M059J (cell line): ENCODE results near the gene RASAL2. TPM values are rescaled to one million over a fixed set of nuclear protein-coding genes. Genes with fewer than 3 reads are reported as not detected.
A peak's percentile ranks its signal among the peaks of the same experiment; 100 is the strongest.

Experiments
- DNase-seq: peaks from one replicate; pipeline ENCODE4 v3.0.0-alpha.2; 2012; ENCODE audit warnings: low read depth
- total RNA-seq: library from RNA; depleted of rRNA; stranded (reverse); fragments of >200 nt; shearing (Covaris generic); gene quantifications from 2 replicates; pipeline ENCODE4 v1.2.3, GENCODE V29; 2014; rRNA removed

RASAL2 gene
- 9.7 and 14.8 TPM in 2 replicates for total RNA-seq

DNA sequence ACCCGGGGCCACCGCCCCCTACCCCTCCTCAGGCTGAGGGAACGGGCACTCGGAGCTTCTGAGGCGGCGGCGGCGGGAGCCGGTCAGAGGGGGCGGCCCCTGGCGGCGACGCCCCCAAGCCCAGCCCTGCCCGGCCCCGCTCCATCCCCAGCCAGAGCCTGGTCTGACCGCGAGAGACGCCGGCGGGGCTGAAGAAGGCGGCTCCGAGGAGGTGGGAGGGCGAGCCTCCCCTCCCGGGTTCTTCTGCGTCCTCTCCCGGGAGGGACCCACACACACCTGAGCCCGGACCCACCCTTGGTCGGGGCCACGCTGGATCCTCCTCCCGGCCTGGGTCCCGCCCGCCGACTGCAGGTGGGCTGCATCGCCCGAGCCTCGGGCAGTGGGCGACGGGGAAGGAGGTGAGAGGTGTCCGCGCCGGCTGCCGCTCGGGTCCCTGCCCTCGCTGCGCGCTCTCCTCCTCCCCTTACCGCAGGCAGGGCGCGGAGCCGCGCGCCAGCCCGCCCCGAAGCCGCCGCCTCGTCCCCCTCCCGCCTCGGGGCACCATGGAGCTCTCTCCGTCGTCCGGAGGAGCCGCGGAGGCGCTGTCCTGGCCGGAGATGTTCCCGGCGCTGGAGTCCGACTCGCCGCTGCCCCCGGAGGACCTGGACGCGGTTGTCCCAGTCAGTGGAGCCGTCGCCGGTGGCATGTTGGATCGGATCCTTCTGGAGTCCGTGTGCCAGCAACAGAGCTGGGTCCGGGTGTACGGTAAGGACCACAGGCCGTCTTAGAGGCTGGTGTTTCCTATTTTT lies at the start of gene RASAL2:
TSS of gene RASAL2 (plus strand) at position 154 of the 788 bp plus-strand sequence. CDS start at position 543, 389 bp downstream.
- peak; percentile 74 for DNase-seq

DNA sequence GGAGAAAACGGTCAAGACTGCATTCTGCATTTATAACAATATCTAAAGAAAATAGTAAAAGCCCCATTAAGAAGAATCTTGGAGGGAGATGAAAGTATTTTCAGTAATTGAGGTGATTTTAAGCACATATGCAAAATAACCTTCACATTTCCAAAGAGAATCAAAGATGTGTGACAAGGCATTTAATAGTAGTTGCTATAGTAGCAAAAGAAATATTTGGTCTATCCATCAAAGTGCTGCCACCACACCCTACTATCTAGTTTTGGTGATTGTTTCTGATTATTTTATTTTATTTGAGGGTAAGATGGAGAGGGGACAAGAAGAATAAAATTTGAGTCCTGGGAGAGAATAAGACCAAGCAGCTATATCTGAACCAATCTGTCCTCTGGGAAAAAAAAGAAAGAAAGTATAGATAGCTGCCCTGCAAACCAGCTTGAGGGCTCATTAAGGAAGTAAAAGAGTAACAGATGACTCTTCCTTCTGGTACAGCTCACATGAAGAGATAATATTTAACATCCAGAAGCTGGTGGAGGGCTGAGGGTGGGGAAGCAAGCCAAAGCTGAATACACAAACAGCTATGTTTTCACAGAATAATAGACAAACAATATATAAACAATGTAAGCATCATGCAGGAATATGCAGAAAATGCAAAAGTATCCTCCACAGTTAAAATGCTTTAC lies 47.2 kb upstream of the RASAL2 start:
- DNase-seq: no peak

GRCh38 chr1:178047403-178048093 lies 46.4 kb upstream of the RASAL2 start:
- no peak for DNase-seq

DNA sequence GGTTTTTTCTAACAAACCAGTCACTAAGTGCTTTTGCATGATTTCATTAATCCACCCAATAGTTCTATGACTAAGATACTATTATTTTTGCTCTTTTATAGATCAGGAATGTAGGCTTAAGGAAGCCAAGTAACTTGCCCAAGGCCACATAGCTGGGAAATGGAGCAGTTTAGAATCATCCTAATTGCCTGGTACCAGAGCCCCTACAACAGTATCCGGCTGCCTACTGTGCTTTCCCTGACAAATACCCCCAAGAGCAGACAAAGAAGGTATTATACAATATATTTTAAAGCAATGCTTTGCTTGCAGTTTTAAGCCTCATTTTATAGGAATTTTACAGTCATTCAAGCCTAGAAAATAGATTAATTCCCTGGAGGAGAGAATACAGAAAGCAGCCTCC lies 45.5 kb upstream of the RASAL2 start:
- DNase-seq: no peak

DNA sequence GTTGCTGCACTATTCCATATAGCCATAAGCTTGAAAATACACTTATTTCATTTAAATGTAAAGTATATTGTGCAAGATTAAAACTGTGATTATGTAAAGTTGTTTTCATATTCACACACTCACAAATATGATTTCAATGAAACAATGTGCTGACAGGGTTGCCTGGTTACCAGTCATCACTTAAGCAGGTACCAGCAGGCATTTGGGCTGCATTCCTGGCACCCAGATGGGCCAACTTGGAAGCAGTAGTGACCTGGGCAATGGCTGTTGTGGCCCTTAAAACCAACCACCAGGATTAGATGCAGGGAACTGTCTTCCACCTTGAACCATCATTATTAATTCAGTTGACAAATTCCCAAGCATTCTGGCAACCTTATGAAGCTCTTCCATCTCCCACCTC lies 45.0 kb upstream of the RASAL2 start:
- no peak for DNase-seq

DNA sequence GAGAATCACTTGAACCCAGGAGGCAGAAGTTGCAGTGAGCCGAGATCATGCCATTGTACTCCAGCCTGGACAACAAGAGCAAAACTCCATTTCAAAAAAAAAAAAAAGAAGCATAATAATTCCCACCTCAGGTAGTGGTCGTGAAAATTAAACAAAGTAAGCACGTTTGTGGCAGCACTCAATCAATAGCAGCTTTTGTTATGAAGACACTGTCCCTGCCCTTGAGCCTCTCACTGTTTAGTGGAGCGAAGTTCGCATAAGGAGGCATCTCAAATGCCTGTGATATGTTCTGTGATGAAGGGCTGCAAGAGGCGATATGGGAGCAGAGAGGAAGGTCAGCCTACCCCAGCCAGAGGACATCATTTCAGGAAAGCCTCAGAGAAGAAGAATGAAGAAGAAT lies 43.8 kb upstream of the RASAL2 start:
- DNase-seq: no peak

GRCh38 chr1:178051071-178051470 lies 42.8 kb upstream of the RASAL2 start:
- DNase-seq: no peak

DNA sequence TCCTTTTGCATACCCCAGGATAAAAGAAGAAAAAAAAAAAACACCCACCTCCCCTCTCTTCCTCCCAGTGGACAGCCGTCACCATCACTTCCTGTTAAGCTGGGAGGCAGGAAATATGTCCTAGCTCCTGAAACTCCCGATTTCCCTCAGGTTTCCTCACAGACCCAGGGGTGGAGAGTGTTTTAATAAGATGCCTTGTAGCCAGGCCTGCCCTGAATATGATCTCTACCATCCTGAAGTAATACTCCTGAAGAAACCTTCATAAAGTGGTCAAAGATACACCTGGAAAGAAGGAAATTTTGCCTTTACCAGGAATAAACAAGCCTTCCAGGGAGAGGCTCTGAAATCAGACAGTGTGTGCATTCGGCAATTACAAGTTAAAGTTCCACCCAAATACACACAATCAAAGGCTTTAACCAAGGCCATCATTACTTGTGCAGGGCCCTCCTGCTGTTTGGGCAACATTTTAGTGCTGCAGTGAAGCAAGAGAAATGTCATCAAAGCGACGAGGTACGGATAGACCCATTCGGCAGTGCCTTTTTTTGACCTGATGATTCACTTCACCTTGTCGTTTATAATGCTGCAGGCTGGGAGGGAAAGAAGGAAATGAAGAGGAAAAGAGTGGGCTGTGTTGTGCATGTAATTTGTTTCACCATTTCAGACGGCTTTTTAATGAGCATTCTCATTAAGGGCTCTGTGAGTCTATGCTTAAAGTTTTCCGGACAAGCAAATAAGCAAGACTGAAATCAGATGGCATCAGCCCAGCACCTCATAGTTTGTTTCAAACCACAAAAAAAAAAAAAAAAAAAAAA lies 41.0 kb upstream of the RASAL2 start:
- peak; percentile 59 for DNase-seq

DNA sequence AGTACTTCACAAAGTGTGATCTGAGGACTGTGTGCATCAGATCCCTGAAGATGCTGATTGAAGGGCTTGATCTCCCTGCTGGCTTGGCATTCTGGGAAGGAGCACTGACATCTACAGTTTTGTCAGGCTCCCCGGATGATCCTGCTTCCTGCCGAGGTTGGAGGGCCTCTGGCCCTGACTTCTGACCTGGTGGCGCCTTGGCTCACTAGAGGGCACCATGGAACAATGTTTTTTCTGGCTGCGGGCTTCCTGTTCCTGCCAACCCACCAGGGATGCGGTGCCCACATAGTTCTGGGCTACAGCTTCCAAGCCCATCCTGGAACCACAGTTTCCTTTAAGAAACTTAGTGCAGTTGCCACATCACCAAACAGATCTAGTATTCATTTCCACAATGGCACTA lies 38.8 kb upstream of the RASAL2 start:
- DNase-seq: peak; percentile 68

- DNase-seq: peak; percentile 68
Observed at GRCh38 chr1:178055779-178056471, 38.0 kb upstream of the RASAL2 start.

DNA sequence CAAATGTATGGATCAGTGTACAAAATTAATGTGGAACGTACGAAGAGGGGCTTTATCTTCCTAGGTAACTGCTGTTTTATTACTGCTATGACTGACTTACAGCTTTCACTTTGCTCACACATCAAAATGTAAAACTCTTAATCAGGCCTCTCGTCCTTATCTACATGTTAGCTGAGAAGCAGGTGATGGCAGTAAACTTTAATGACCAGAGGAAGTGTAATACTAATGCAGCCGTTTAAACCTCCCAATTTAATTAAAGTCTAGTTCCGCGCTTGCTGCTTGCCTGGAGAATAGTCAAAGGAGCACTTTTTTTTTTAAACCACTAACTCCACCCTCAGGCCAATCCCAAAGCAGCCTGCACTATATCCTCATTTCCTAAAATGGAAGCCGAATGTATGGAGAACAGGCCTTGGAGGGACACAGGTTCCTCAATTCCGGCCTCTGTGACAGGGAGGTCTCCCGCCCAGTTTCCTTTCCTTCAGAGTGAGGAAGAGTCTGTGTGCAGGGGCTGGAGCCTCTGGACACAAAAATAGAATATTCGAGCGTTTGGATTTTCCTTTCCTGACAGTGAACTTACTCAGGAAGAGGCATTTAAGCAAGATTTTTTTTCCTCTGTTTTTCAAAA lies 36.7 kb upstream of the RASAL2 start:
- DNase-seq: no peak

DNA sequence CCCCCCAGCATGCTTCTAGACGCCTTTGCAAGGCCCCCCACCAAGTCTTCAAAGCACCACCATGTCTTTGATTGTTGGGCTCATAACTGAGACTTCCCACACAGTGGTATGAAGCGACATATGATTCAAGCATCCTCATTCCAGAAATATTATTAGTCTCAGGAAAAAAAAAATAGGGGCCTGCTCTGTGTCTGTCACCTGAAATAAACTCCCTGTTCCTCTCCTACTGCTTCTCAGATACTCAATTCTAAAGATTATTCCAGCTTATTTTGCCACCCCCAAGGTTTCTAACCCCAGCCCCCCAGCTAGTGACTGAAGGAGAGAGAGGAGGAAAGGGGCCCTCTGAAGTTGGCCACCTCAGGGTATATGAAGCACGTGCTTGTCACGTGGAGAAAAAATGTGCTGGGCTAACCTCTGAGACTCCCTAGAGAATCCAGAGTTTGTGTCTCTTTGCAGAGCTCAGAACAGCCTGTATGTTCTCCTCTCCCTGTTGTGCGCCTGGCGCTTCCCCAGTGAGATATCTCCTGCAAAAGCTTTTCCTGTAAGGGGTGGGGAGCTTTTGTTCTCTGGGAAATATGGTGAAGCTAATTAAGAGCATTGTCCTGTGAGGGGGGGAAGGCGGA lies 35.9 kb upstream of the RASAL2 start:
- peak; percentile 47 for DNase-seq

GRCh38 chr1:178060789-178061556 lies 32.9 kb upstream of the RASAL2 start:
- peak; percentile 87 for DNase-seq

DNA sequence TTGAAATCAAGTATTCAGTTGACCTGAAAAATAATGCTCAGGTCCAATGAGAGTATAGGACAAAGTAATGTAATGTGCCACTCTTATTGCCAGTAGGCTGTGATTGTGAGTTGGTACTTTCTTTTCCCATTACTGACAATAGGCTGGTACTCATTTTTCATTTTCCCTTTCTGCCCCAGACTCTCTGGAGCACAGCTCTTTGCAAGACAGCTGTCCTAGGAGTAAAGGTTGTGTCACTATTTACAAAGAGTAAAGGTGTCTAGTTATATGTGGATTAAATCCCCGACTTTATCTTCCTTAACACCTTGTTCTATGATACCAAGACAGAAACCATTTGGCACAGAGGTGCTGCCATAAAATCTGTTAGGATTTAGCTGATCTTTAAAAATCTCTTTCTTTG lies 32.3 kb upstream of the RASAL2 start:
- DNase-seq: no peak

DNA sequence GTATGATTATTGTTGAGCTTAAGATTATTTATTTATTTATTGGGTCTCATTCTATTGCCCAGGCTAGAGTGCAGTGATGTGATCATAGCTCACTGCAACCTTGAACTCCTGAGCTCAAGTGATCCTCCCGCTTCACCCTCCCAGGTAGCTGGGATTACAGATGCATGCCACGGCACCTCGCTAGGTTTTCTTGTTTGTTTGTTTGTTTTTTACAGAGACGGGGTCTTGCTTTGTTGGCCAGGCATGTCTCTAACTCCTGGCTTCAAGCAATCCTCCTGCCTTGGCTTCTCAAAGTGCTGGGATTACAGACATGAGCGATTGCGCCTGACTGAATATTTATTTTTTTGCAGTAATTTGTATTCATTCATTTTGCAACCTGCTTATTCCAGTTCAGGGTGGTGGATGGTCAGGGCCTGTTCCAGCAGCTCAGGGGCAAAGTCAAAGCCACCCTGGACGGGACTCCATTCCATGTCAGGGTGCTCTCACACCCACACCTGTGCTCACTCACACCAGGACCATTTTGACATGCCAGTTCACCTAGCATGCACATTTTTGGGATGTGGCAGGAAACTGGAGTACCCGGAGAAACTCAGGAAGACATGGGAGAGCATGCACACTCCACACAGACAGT lies 29.6 kb upstream of the RASAL2 start:
- no peak for DNase-seq

DNA sequence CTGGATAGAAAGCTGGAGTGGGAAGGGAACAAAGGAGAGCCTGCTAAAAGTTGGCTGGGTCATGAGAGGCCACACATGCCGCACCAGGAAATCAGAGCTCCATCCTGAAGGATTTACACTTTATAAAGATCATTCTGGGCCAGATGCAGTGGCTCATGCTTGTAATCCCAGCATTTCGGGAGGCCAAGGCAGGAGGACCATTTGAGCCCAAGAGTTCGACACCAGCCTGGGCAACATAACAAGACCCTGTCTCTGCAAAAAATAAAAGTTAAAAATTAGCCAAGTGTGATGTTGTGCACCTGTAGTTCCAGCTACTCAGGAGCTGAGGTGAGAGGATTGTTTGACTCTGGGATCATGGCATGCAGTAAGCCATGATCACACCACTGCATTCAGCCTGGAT lies 28.7 kb upstream of the RASAL2 start:
- DNase-seq: no peak

GRCh38 chr1:178066296-178066907 lies 27.5 kb upstream of the RASAL2 start:
- DNase-seq: no peak

GRCh38 chr1:178066908-178067614 lies 26.8 kb upstream of the RASAL2 start:
- DNase-seq: no peak
